Fibroblast of pulmonary artery (primary cell): ENCODE measurements around the gene NINL.
"Not testable (repeated sequence)": the region's sequence is repeated elsewhere in the genome, so short reads cannot be mapped to it uniquely, and the experiment has no call there.

Experiments used
- DNase-seq: peaks from one replicate; pipeline ENCODE4 v3.0.0-alpha.2; 2010; ENCODE audit warnings: low read depth
- H3K4me3 ChIP-seq: replicated peaks from 2 replicates; pipeline ENCODE4 v1.5.1; 2011; ENCODE audit warnings: low read depth, mild to moderate bottlenecking, control low read depth, low read length, moderate library complexity
- TF ChIP-seq, protein P1 (sequence below): IDR thresholded peaks from 2 replicates; pipeline ENCODE4 v1.5.1; 2011; ENCODE audit warnings: mild to moderate bottlenecking, control low read depth, low read length, inconsistent platforms; ENCODE audit errors: missing control alignments

Gene NINL

GRCh38 chr20:25592135-25592852, 7.0 kb upstream of the NINL start:
- no peak for DNase-seq
- H3K4me3 ChIP-seq: no peak overlapping the region
- TF ChIP-seq, protein P1, sequence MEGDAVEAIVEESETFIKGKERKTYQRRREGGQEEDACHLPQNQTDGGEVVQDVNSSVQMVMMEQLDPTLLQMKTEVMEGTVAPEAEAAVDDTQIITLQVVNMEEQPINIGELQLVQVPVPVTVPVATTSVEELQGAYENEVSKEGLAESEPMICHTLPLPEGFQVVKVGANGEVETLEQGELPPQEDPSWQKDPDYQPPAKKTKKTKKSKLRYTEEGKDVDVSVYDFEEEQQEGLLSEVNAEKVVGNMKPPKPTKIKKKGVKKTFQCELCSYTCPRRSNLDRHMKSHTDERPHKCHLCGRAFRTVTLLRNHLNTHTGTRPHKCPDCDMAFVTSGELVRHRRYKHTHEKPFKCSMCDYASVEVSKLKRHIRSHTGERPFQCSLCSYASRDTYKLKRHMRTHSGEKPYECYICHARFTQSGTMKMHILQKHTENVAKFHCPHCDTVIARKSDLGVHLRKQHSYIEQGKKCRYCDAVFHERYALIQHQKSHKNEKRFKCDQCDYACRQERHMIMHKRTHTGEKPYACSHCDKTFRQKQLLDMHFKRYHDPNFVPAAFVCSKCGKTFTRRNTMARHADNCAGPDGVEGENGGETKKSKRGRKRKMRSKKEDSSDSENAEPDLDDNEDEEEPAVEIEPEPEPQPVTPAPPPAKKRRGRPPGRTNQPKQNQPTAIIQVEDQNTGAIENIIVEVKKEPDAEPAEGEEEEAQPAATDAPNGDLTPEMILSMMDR: no peak

DNA sequence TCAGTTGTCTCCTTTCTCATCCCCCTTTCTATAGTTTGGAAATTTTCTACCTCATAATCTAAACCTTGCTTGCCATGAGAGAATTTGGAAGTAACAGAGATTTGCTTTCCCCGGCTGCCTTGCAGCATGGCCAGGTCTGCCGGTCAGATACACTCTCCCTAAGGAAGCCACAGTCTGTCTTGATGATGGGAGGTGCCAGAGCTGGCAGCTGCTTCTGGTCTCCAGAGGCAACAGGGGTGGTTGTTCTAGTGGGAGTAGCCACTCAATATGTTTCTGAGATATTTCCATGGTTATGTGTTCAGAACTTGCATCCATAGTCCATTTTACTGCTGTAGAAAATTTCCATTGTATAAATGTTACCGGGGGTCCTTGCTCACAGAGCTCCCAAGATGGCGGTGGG, 5.4 kb upstream of the NINL start:
- DNase-seq, H3K4me3 ChIP-seq: not testable (repeated sequence)

DNA sequence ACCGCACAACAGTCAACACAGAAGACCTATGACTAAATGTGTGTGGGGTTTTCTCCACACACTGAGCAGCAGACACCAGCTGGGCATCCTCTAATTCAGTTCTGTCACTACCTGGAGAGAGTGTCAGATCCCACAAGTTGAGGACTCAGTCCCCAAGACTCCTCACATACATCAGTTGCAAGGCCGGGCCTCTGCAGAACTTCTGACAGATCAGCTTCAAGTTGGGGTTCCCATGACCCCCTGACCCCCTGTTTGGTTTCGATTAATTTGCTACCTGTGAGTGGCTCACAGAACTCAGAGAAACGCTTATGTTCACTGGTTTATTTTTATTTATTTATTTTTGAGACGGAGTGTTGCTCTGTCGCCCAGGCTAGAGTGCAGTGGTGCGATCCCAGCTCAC, 3.2 kb upstream of the NINL start:
- DNase-seq: no peak
- TF ChIP-seq, protein P1: no peak

GRCh38 chr20:25587536-25587935, 2.2 kb upstream of the NINL start:
- TF ChIP-seq, protein P1: no peak
- DNase-seq: no peak
- H3K4me3 ChIP-seq: no peak overlapping the region

More for the DNA sequence above, 3.2 kb upstream of the NINL start:
- H3K4me3 ChIP-seq: no peak overlapping the region

- no peak overlapping the region for H3K4me3 ChIP-seq
- TF ChIP-seq, protein P1: no peak
- no peak for DNase-seq
Measured at GRCh38 chr20:25586877-25587276, 1.5 kb upstream of the NINL start.

DNA sequence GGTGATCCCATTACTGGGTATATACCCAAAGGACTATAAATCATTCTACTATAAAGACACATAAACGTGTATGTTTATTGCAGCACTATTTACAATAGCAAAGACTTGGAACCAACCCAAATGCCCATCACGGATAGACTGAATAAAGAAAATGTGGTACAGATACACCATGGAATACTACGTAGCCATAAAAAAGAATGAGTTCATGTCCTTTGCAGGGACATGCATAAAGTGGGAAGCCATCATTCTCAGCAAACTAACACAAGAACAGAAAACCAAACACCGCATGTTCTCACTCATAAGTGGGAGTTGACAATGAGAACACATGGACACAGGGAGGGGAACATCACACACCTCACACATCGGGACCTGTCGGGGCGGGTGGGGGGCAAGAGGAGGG, 1.7 kb downstream of the NINL start:
- DNase-seq, H3K4me3 ChIP-seq: not testable (repeated sequence)

GRCh38 chr20:25580711-25581110, 4.6 kb downstream of the NINL start:
- DNase-seq: peak; percentile 44

More at GRCh38 chr20:25580711-25581110, 4.6 kb downstream of the NINL start:
- TF ChIP-seq, protein P1: no peak
- no peak overlapping the region for H3K4me3 ChIP-seq
